Measurements from ENCODE around the gene R3HDM2.

The R3HDM2 gene

GRCh38 chr12:57360468-57360867 is 70.4 kb downstream of the R3HDM2 start:
- H3K4me3 ChIP-seq (ENCODE audit: low read depth in 1 of 2, low read length in 2 of 2): no peak overlapping the region
- H2AFZ ChIP-seq (ENCODE audit: low read depth, low read length): no peak overlapping the region
- H3K9ac ChIP-seq (ENCODE audit: low read depth, low read length): no peak overlapping the region
- H3K36me3 ChIP-seq (ENCODE audit: insufficient read depth, low read length): 0 out of 2 replicates have a peak, but pooled peaks cover 4% of the 10 kb centered on the region
- no peak overlapping the region for H3K27ac ChIP-seq (ENCODE audit: low read length)
- H3K4me2 ChIP-seq (ENCODE audit: insufficient read depth, low read length): no peak overlapping the region
- H3K4me1 ChIP-seq (ENCODE audit: insufficient read depth, low read length): no peaks in the 10 kb centered on the region
- DNase-seq: no peak
- no peaks in the 10 kb centered on the region for H3K9me3 ChIP-seq (ENCODE audit: insufficient read depth, low read length, severe bottlenecking)
- TF ChIP-seq, protein P1, sequence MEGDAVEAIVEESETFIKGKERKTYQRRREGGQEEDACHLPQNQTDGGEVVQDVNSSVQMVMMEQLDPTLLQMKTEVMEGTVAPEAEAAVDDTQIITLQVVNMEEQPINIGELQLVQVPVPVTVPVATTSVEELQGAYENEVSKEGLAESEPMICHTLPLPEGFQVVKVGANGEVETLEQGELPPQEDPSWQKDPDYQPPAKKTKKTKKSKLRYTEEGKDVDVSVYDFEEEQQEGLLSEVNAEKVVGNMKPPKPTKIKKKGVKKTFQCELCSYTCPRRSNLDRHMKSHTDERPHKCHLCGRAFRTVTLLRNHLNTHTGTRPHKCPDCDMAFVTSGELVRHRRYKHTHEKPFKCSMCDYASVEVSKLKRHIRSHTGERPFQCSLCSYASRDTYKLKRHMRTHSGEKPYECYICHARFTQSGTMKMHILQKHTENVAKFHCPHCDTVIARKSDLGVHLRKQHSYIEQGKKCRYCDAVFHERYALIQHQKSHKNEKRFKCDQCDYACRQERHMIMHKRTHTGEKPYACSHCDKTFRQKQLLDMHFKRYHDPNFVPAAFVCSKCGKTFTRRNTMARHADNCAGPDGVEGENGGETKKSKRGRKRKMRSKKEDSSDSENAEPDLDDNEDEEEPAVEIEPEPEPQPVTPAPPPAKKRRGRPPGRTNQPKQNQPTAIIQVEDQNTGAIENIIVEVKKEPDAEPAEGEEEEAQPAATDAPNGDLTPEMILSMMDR (IDR thresholded peaks at IDR 0.05; ENCODE audit: borderline replicate concordance, extremely low read depth, low read length, poor library complexity, severe bottlenecking): no peak
- no peak for TF ChIP-seq EZH2 (IDR thresholded peaks at IDR 0.05; ENCODE audit: borderline replicate concordance, low read depth, low read length, severe bottlenecking)
- no peaks in the 10 kb centered on the region for H3K27me3 ChIP-seq (ENCODE audit: insufficient read depth, low read length, poor library complexity)
- no peak for ATAC-seq (ENCODE audit: insufficient read depth, low read depth)
- H4K20me1 ChIP-seq (ENCODE audit: insufficient read depth, low read length): no peaks in the 10 kb centered on the region
- peaks cover 1% of the 10 kb centered on the region; the same call in 1 of the 2 replicates for H3K79me2 ChIP-seq (ENCODE audit: insufficient read depth, low read length)

GRCh38 chr12:57358646-57359045 is 72.2 kb downstream of the R3HDM2 start:
- H3K4me1 ChIP-seq (ENCODE audit: insufficient read depth, low read length): no peaks in the 10 kb centered on the region
- H3K4me3 ChIP-seq (ENCODE audit: low read depth in 1 of 2, low read length in 2 of 2): no peak overlapping the region
- H3K79me2 ChIP-seq (ENCODE audit: insufficient read depth, low read length): no peaks in the 10 kb centered on the region
- 0 out of 2 replicates have a peak, but pooled peaks cover 4% of the 10 kb centered on the region for H3K36me3 ChIP-seq (ENCODE audit: insufficient read depth, low read length)
- no peak overlapping the region for H2AFZ ChIP-seq (ENCODE audit: low read depth, low read length)
- no peak for DNase-seq
- H3K27ac ChIP-seq (ENCODE audit: low read length): no peak overlapping the region
- TF ChIP-seq, protein P1 (IDR thresholded peaks at IDR 0.05; ENCODE audit: borderline replicate concordance, extremely low read depth, low read length, poor library complexity, severe bottlenecking): no peak
- TF ChIP-seq EZH2 (IDR thresholded peaks at IDR 0.05; ENCODE audit: borderline replicate concordance, low read depth, low read length, severe bottlenecking): no peak
- H3K27me3 ChIP-seq (ENCODE audit: insufficient read depth, low read length, poor library complexity): no peaks in the 10 kb centered on the region
- ATAC-seq (ENCODE audit: insufficient read depth, low read depth): no peak
- no peak overlapping the region for H3K9ac ChIP-seq (ENCODE audit: low read depth, low read length)
- H3K4me2 ChIP-seq (ENCODE audit: insufficient read depth, low read length): no peak overlapping the region
- no peaks in the 10 kb centered on the region for H3K9me3 ChIP-seq (ENCODE audit: insufficient read depth, low read length, severe bottlenecking)
- H4K20me1 ChIP-seq (ENCODE audit: insufficient read depth, low read length): no peaks in the 10 kb centered on the region

DNA sequence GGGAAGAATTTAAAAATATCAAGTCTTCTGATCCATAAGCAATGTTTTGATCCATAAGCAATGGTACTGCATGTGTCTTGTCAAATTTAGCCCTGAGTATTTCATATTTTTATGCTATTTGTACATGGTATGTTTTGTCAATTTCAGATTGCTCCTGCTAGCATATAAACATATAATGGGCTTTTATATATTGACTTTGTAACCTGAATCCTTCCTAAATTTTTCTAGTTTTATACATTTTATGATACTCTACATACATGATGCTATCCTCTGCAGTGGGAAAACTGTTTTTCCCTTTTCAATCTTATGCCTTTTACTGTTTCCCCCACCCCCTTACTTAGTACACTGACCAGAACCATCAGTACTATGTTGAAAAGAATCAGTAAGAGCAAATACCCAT is 75.1 kb downstream of the R3HDM2 start:
- Histone ChIP-seq H3K4me2 (ENCODE audit: insufficient read depth, low read length) (no peak overlapping the region), H3K27ac (ENCODE audit: low read length) (no peak overlapping the region), H2AFZ (ENCODE audit: low read depth, low read length) (no peak overlapping the region), H3K36me3 (ENCODE audit: insufficient read depth, low read length) (no peaks in the 10 kb centered on the region), H3K9me3 (ENCODE audit: insufficient read depth, low read length, severe bottlenecking) (no peaks in the 10 kb centered on the region), H3K27me3 (ENCODE audit: insufficient read depth, low read length, poor library complexity) (no peaks in the 10 kb centered on the region), H3K4me1 (ENCODE audit: insufficient read depth, low read length) (no peaks in the 10 kb centered on the region), H4K20me1 (ENCODE audit: insufficient read depth, low read length) (no peaks in the 10 kb centered on the region), H3K4me3 (ENCODE audit: low read depth in 1 of 2, low read length in 2 of 2) (no peak overlapping the region), H3K79me2 (ENCODE audit: insufficient read depth, low read length) (no peaks in the 10 kb centered on the region), H3K9ac (ENCODE audit: low read depth, low read length) (no peak overlapping the region)
- no peak for TF ChIP-seq EZH2 (IDR thresholded peaks at IDR 0.05; ENCODE audit: borderline replicate concordance, low read depth, low read length, severe bottlenecking)
- TF ChIP-seq, protein P1 (IDR thresholded peaks at IDR 0.05; ENCODE audit: borderline replicate concordance, extremely low read depth, low read length, poor library complexity, severe bottlenecking): no peak
- ATAC-seq (ENCODE audit: insufficient read depth, low read depth) (no peak), DNase-seq (no peak)

GRCh38 chr12:57352166-57352565 is 78.7 kb downstream of the R3HDM2 start:
- no peak overlapping the region for H2AFZ ChIP-seq (ENCODE audit: low read depth, low read length)
- no peak overlapping the region for H3K27ac ChIP-seq (ENCODE audit: low read length)
- H3K9me3 ChIP-seq (ENCODE audit: insufficient read depth, low read length, severe bottlenecking): peaks cover 6% of the 10 kb centered on the region
- H3K9ac ChIP-seq (ENCODE audit: low read depth, low read length): no peak overlapping the region
- no peak for ATAC-seq (ENCODE audit: insufficient read depth, low read depth)
- H3K4me1 ChIP-seq (ENCODE audit: insufficient read depth, low read length): no peaks in the 10 kb centered on the region
- H3K4me2 ChIP-seq (ENCODE audit: insufficient read depth, low read length): no peak overlapping the region
- no peaks in the 10 kb centered on the region for H3K79me2 ChIP-seq (ENCODE audit: insufficient read depth, low read length)
- H4K20me1 ChIP-seq (ENCODE audit: insufficient read depth, low read length): no peaks in the 10 kb centered on the region
- DNase-seq: no peak
- TF ChIP-seq EZH2 (IDR thresholded peaks at IDR 0.05; ENCODE audit: borderline replicate concordance, low read depth, low read length, severe bottlenecking): no peak
- TF ChIP-seq, protein P1 (IDR thresholded peaks at IDR 0.05; ENCODE audit: borderline replicate concordance, extremely low read depth, low read length, poor library complexity, severe bottlenecking): no peak
- H3K27me3 ChIP-seq (ENCODE audit: insufficient read depth, low read length, poor library complexity): no peaks in the 10 kb centered on the region
- no peak overlapping the region for H3K4me3 ChIP-seq (ENCODE audit: low read depth in 1 of 2, low read length in 2 of 2)
- H3K36me3 ChIP-seq (ENCODE audit: insufficient read depth, low read length): peaks cover 6% of the 10 kb centered on the region; the same call in 1 of the 2 replicates
